Measurements from ENCODE around the gene LDHB. TPM values are rescaled to one million over a fixed set of nuclear protein-coding genes. Genes with fewer than 3 reads are reported as not detected.
"Not testable (repeated sequence)": the region's sequence is repeated elsewhere in the genome, so short reads cannot be mapped to it uniquely, and the experiment has no call there.

The LDHB gene
- total and polyA plus RNA-seq, 7 donors, result 217 to 424 (median 377) TPM

DNA sequence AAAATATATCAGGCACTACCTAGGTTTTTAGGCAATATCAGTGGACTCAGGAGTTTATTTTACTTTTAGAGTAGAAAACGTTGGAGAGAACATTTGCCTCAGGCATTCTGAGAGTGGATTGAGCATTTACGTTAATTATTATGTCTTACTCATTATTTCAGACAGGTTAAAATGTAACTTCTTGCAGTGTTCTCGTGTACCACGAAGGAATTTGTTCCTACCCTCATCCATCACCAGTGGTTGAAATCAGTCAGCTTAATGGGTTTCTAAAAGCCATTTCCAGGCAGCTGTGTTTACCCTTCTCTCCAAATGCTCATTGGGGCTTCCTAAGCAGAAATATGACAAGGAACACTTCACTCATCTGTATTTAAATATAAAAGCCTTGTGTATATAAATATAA, 9.1 kb upstream of the LDHB start:
- Histone ChIP-seq H3K27me3 (no peaks in the 10 kb centered on the region), H3K27ac (no peak overlapping the region), H3K4me3 (no peak overlapping the region), H3K4me1 (no peaks in the 10 kb centered on the region), H3K9me3 (no peaks in the 10 kb centered on the region), H3K36me3 (no peaks in the 10 kb centered on the region)
- 12 to 56% methylated on average over 4 of the region's 4 CpGs for WGBS, 2 donors
- DNase-seq, result no peak
- TF ChIP-seq, protein P1, sequence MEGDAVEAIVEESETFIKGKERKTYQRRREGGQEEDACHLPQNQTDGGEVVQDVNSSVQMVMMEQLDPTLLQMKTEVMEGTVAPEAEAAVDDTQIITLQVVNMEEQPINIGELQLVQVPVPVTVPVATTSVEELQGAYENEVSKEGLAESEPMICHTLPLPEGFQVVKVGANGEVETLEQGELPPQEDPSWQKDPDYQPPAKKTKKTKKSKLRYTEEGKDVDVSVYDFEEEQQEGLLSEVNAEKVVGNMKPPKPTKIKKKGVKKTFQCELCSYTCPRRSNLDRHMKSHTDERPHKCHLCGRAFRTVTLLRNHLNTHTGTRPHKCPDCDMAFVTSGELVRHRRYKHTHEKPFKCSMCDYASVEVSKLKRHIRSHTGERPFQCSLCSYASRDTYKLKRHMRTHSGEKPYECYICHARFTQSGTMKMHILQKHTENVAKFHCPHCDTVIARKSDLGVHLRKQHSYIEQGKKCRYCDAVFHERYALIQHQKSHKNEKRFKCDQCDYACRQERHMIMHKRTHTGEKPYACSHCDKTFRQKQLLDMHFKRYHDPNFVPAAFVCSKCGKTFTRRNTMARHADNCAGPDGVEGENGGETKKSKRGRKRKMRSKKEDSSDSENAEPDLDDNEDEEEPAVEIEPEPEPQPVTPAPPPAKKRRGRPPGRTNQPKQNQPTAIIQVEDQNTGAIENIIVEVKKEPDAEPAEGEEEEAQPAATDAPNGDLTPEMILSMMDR (IDR thresholded peaks at IDR 0.05), result no peak
- TF ChIP-seq POLR2A (IDR thresholded peaks at IDR 0.05) (no peak), POLR2AphosphoS5 (IDR thresholded peaks at IDR 0.05) (no peak), EP300 (IDR thresholded peaks at IDR 0.05) (no peak)
- intact Hi-C loops (cut with DNase I), result no loop called here

DNA sequence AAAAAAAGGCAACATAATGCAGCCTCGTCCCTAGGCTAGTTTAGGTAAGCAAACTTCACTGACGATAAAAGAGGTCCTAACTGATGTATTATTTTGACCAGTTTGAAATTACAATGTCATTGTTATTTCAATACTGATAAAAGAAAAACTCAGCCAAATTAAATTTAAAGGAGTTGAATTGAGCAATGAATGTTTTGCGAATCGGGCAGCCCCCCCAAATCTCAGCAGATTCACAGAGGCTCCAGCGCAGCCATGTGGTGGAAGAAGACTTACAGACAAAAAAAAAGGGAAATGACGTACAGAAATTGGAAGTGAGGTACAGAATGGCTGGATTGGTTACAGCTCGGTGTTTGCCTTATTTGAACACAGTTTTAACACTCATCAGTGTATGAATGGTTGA, 8.2 kb upstream of the LDHB start:
- no peak for DNase-seq
- no peaks in the 10 kb centered on the region for H3K27me3 ChIP-seq
- WGBS, 2 donors, result 89 to 94% methylated on average over 7 of the region's 7 CpGs
- intact Hi-C loops (cut with DNase I), result no loop called here
- H3K9me3 ChIP-seq, result no peaks in the 10 kb centered on the region
- no peaks in the 10 kb centered on the region for H3K4me1 ChIP-seq
- H3K4me3 ChIP-seq, result no peak overlapping the region
- no peak overlapping the region for H3K27ac ChIP-seq
- no peaks in the 10 kb centered on the region for H3K36me3 ChIP-seq
- TF ChIP-seq, protein P1 (IDR thresholded peaks at IDR 0.05), result no peak
- TF ChIP-seq POLR2AphosphoS5 (IDR thresholded peaks at IDR 0.05) (no peak), POLR2A (IDR thresholded peaks at IDR 0.05) (no peak), EP300 (IDR thresholded peaks at IDR 0.05) (no peak)

DNA sequence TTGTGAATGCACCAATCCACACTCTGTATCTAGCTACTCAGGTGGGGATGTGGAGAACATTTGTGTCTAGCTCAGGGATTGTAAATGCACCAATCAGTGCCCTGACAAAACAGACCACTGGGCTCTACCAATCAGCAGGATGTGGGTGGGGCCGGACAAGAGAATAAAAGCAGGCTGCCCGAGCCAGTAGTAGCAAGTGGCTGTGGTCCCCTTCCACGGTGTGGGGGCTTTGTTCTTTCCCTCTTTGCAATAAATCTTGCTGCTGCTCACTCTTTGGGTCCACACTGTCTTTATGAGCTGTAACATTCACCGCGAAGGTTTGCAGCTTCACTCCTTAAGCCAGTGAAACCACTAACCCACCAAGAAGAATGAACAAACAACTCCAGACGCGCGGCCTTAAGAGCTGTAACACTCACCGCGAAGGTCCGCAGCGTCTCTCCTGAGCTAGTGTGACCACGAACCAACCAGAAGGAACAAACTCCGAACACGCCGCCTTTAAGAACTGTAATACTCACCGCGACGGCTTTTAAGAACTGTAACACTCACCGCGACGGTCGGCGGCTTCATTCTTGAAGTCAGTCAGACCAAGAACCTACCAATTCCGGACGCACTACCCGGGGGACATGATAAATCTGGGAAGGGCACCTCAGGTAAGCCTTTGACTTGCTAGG, 4.6 kb upstream of the LDHB start:
- no peaks in the 10 kb centered on the region for H3K9me3 ChIP-seq
- 92 to 93% methylated on average over 27 of the region's 27 CpGs for WGBS, 2 donors
- no peaks in the 10 kb centered on the region for H3K36me3 ChIP-seq
- H3K4me1 ChIP-seq, result no peaks in the 10 kb centered on the region
- intact Hi-C loops (cut with DNase I), result no loop called here
- DNase-seq, result no peak
- TF ChIP-seq POLR2A (IDR thresholded peaks at IDR 0.05) (no peak), POLR2AphosphoS5 (IDR thresholded peaks at IDR 0.05) (no peak), EP300 (IDR thresholded peaks at IDR 0.05) (no peak)
- TF ChIP-seq, protein P1 (IDR thresholded peaks at IDR 0.05), result no peak
- no peak overlapping the region for H3K27ac ChIP-seq
- no peaks in the 10 kb centered on the region for H3K27me3 ChIP-seq
- no peak overlapping the region for H3K4me3 ChIP-seq

DNA sequence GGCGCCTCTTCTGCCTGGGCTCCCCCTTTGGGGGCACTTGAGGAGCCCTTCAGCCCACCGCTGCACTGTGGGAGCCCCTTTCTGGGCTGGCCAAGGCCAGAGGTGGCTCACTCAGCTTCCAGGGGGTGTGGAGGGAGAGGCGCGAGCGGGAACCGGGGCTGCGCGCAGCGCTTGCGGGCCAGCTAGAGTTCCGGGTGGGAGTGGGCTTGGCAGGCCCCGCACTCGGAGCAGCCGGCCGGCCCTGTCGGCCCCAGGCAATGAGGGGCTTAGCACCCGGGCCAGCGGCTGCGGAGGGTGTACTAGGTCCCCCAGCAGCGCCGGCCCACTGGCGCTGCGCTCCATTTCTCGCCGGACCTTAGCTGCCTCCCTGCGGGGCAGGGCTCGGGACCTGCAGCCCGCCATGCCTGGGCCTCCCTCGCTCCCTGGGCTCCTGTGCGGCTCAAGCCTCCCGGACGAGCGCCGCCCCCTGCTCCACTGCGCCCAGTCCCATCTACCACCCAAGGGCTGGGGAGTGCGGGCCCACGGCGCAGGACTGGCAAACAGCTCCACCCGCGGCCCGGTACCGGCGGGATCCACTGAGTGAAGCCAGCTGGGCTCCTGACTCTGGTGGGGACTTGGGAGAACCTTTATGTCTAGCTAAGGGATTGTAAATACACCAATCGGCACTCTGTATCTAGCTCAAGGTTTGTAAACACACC, 3.9 kb upstream of the LDHB start:
- H3K4me3 ChIP-seq; H3K27ac ChIP-seq; H3K9me3 ChIP-seq; H3K4me1 ChIP-seq; DNase-seq; intact Hi-C loops (cut with DNase I); H3K36me3 ChIP-seq; H3K27me3 ChIP-seq: not testable (repeated sequence)
- 96 to 97% methylated on average over 44 of the region's 44 CpGs for WGBS, 2 donors

- DNase-seq, result no peak
- Histone ChIP-seq H3K36me3 (peaks cover 0 to 6% (median 0%) of the 10 kb centered on the region in 4 donors), H3K27ac (no peak overlapping the region), H3K27me3 (no peaks in the 10 kb centered on the region), H3K4me3 (no peak overlapping the region), H3K4me1 (peaks cover 0 to 24% (median 9%) of the 10 kb centered on the region in 4 donors), H3K9me3 (no peaks in the 10 kb centered on the region)
- TF ChIP-seq EP300 (IDR thresholded peaks at IDR 0.05) (no peak), POLR2A (IDR thresholded peaks at IDR 0.05) (no peak), POLR2AphosphoS5 (IDR thresholded peaks at IDR 0.05) (no peak)
- TF ChIP-seq, protein P1 (IDR thresholded peaks at IDR 0.05), result no peak
- 63 to 77% methylated on average over 1 of the region's 1 CpG for WGBS, 2 donors
- intact Hi-C loops (cut with DNase I), result loop anchor here (5.0 to 10.0 kb wide), 3 partner anchors 157 to 963 kb away; partner anchors contain the start of genes GOLT1B, PYROXD1 and RECQL
These were observed 1.7 kb upstream of the LDHB start for GRCh38 chr12:21659383-21659782.

Data from sigmoid colon (tissue), 7 donors.